Activated naive CD4-positive, alpha-beta T cell treated with anti-CD3 and anti-CD28 coated beads, Interleukin-2, amount 50 U/mL, for 24 hours (primary cell): ENCODE measurements around the gene ADCY6.
"Not testable (repeated sequence)": the region's sequence is repeated elsewhere in the genome, so short reads cannot be mapped to it uniquely, and the experiment has no call there.

Experiments
- H3K27ac Mint-ChIP-seq: one replicate; pipeline ENCODE4 v1.8.0; 2021; ENCODE audit warnings: mild to moderate bottlenecking, mixed read lengths
- H3K27me3 Mint-ChIP-seq: one replicate; pipeline ENCODE4 v1.8.0; 2021; ENCODE audit warnings: mixed read lengths
- H3K36me3 Mint-ChIP-seq: one replicate; pipeline ENCODE4 v1.8.0; 2021; ENCODE audit warnings: mixed read lengths
- H3K4me1 Mint-ChIP-seq: one replicate; pipeline ENCODE4 v1.8.0; 2021; ENCODE audit warnings: mixed read lengths
- H3K4me3 Mint-ChIP-seq: one replicate; pipeline ENCODE4 v1.8.0; 2021; ENCODE audit warnings: mild to moderate bottlenecking, mixed read lengths
- H3K9me3 Mint-ChIP-seq: one replicate; pipeline ENCODE4 v1.8.0; 2021; ENCODE audit warnings: mixed read lengths

ADCY6 gene

GRCh38 chr12:48758186-48758585 is 30.7 kb downstream of the ADCY6 start:
- H3K4me3 Mint-ChIP-seq, result no peak overlapping the region
- no peaks in the 10 kb centered on the region for H3K9me3 Mint-ChIP-seq
- no peaks in the 10 kb centered on the region for H3K36me3 Mint-ChIP-seq
- no peak overlapping the region for H3K27ac Mint-ChIP-seq
- no peaks in the 10 kb centered on the region for H3K27me3 Mint-ChIP-seq
- H3K4me1 Mint-ChIP-seq, result no peaks in the 10 kb centered on the region

- H3K4me1 Mint-ChIP-seq, result peaks cover 15% of the 10 kb centered on the region
- H3K27me3 Mint-ChIP-seq, result no peaks in the 10 kb centered on the region
- no peaks in the 10 kb centered on the region for H3K9me3 Mint-ChIP-seq
- H3K4me3 Mint-ChIP-seq, result peak overlapping the region; percentile 66
- peak overlapping the region; percentile 95 for H3K27ac Mint-ChIP-seq
- no peaks in the 10 kb centered on the region for H3K36me3 Mint-ChIP-seq
These were observed 38.0 kb downstream of the ADCY6 start for GRCh38 chr12:48750769-48751356.

GRCh38 chr12:48750215-48750614 is 38.7 kb downstream of the ADCY6 start:
- no peaks in the 10 kb centered on the region for H3K27me3 Mint-ChIP-seq
- no peaks in the 10 kb centered on the region for H3K9me3 Mint-ChIP-seq
- peak overlapping the region; percentile 66 for H3K4me3 Mint-ChIP-seq
- peaks cover 15% of the 10 kb centered on the region for H3K4me1 Mint-ChIP-seq
- no peaks in the 10 kb centered on the region for H3K36me3 Mint-ChIP-seq
- no peak overlapping the region for H3K27ac Mint-ChIP-seq

GRCh38 chr12:48744251-48745008 is 44.5 kb downstream of the ADCY6 start:
- no peaks in the 10 kb centered on the region for H3K36me3 Mint-ChIP-seq
- no peaks in the 10 kb centered on the region for H3K9me3 Mint-ChIP-seq
- no peaks in the 10 kb centered on the region for H3K4me1 Mint-ChIP-seq
- H3K27me3 Mint-ChIP-seq, result peaks cover 5% of the 10 kb centered on the region
- no peak overlapping the region for H3K4me3 Mint-ChIP-seq
- H3K27ac Mint-ChIP-seq, result no peak overlapping the region

- Mint-ChIP-seq H3K4me1 (no peaks in the 10 kb centered on the region), H3K9me3 (no peaks in the 10 kb centered on the region), H3K4me3 (no peak overlapping the region), H3K27me3 (peaks cover 6% of the 10 kb centered on the region), H3K27ac (no peak overlapping the region), H3K36me3 (no peaks in the 10 kb centered on the region)
These were observed 49.1 kb downstream of the ADCY6 start for GRCh38 chr12:48739618-48740269.

- Mint-ChIP-seq H3K4me1 (no peaks in the 10 kb centered on the region), H3K9me3 (no peaks in the 10 kb centered on the region), H3K4me3 (no peak overlapping the region), H3K27me3 (peaks cover 4% of the 10 kb centered on the region), H3K27ac (no peak overlapping the region), H3K36me3 (no peaks in the 10 kb centered on the region)
These were observed 52.4 kb downstream of the ADCY6 start for GRCh38 chr12:48736456-48736855.

GRCh38 chr12:48728807-48729206 is 60.1 kb downstream of the ADCY6 start:
- Mint-ChIP-seq H3K27ac (no peak overlapping the region), H3K9me3 (no peaks in the 10 kb centered on the region), H3K4me3 (no peak overlapping the region), H3K27me3 (no peaks in the 10 kb centered on the region), H3K4me1 (no peaks in the 10 kb centered on the region), H3K36me3 (no peaks in the 10 kb centered on the region)

GRCh38 chr12:48720737-48721136 is 68.2 kb downstream of the ADCY6 start:
- not testable (repeated sequence) for H3K36me3 Mint-ChIP-seq, H3K4me3 Mint-ChIP-seq, H3K9me3 Mint-ChIP-seq, H3K27ac Mint-ChIP-seq, H3K27me3 Mint-ChIP-seq
- peaks cover 17% of the 10 kb centered on the region for H3K4me1 Mint-ChIP-seq

GRCh38 chr12:48720171-48720570 is 68.7 kb downstream of the ADCY6 start:
- H3K36me3 Mint-ChIP-seq, result peaks cover 11% of the 10 kb centered on the region

GRCh38 chr12:48719002-48719401 is 69.9 kb downstream of the ADCY6 start:
- not testable (repeated sequence) for H3K27me3 Mint-ChIP-seq, H3K9me3 Mint-ChIP-seq, H3K4me3 Mint-ChIP-seq, H3K27ac Mint-ChIP-seq
- H3K36me3 Mint-ChIP-seq, result peaks cover 14% of the 10 kb centered on the region
- peaks cover 33% of the 10 kb centered on the region for H3K4me1 Mint-ChIP-seq

More at GRCh38 chr12:48720171-48720570, 68.7 kb downstream of the ADCY6 start:
- not testable (repeated sequence) for H3K4me3 Mint-ChIP-seq, H3K27me3 Mint-ChIP-seq, H3K27ac Mint-ChIP-seq, H3K9me3 Mint-ChIP-seq
- peaks cover 21% of the 10 kb centered on the region for H3K4me1 Mint-ChIP-seq

- H3K36me3 Mint-ChIP-seq, result peaks cover 22% of the 10 kb centered on the region
- H3K4me1 Mint-ChIP-seq, result peaks cover 43% of the 10 kb centered on the region
- peaks cover 9% of the 10 kb centered on the region for H3K9me3 Mint-ChIP-seq
- peak overlapping the region; percentile 93 for H3K4me3 Mint-ChIP-seq
- H3K27ac Mint-ChIP-seq, result peak overlapping the region; percentile 99
- no peaks in the 10 kb centered on the region for H3K27me3 Mint-ChIP-seq
These were observed 71.6 kb downstream of the ADCY6 start for GRCh38 chr12:48717252-48717695.

GRCh38 chr12:48716493-48717251 is 72.2 kb downstream of the ADCY6 start, which contains the start of gene CCNT1:
CCNT1 (minus strand) TSS chr12:48716707; CDS start chr12:48716675, 32 bp downstream.
- peaks cover 9% of the 10 kb centered on the region for H3K9me3 Mint-ChIP-seq
- peak within 1 kb of the TSS; percentile 93 for H3K4me3 Mint-ChIP-seq
- no peaks in the 10 kb centered on the region for H3K27me3 Mint-ChIP-seq
- peaks cover 22% of the 10 kb centered on the region for H3K36me3 Mint-ChIP-seq
- peaks cover 47% of the 10 kb centered on the region for H3K4me1 Mint-ChIP-seq
- peak within 1 kb of the TSS; percentile 99 for H3K27ac Mint-ChIP-seq
